ENCODE results near the gene INHBE.

The INHBE gene

DNA sequence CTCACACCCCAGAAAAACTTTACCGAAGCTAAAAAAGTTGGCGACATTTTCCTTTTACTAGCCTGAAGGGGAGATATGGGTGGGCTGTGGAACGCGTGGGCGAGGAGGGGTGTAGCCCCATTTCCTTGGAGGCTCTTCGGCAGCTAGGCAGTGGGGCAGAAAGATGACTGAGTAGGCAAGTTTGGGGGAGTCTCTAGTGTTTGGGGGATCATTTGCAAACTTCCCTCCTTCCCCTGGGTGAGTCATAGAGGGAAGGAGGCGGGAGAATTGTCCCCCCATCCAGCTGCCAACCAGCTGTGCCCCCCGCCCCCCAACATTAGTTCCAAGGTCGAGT is 6.8 kb downstream of the INHBE start:
- DNase-seq: no peak

- peak; percentile 85 for DNase-seq
Observed at GRCh38 chr12:57462251-57462911, 7.3 kb downstream of the INHBE start.

DNA sequence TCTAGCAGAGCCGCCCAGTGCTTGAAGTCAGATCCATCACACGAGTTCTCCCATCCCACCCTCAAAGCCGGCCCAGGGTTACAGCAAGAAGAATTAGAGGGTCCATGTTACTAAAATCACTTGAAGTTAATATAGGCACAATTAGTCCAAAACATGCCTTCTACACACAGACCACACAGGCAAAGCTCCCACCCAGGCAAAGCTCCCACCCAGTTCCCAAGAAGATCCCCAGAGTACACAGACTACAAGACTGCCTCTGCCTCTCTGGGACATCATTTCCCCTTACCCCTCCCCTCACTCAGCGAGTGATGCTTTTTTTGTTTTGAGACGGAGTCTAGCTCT is 7.8 kb downstream of the INHBE start:
- DNase-seq: no peak

GRCh38 chr12:57464569-57464968 is 9.5 kb downstream of the INHBE start:
- DNase-seq: no peak

- DNase-seq: no peak
Observed at GRCh38 chr12:57465030-57465746, 10.1 kb downstream of the INHBE start.

DNA sequence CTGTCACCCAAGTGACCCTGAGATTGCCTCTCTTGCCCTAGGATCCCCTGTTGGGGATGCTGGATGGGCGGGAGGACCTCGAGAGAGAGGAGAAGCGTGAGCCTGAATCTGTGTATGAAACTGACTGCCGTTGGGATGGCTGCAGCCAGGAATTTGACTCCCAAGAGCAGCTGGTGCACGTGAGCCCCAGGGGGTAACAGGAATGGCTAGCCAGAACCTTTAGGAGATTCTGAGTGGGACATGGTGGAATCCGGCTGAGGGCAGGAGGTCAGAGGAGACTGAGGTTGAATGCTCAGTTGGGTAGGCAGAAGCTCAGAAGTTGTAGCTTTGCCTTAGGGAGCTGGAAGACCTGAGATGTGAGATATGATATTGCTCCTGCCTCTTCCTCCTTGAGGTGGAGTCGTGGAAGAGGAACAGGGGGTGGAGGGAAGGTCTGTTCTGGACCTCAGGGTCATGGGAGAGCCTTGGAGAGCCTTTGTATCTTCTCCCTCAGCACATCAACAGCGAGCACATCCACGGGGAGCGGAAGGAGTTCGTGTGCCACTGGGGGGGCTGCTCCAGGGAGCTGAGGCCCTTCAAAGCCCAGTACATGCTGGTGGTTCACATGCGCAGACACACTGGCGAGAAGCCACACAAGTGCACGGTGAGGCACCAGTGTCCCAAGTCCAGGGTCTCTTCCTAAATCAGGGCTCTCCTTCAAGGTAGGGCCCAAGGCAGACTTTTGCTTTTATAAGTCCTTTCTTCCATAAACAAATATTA is 10.8 kb downstream of the INHBE start:
- no peak for DNase-seq

- DNase-seq: no peak
Observed at GRCh38 chr12:57467212-57467874, 12.2 kb downstream of the INHBE start.

- DNase-seq: no peak
Observed at GRCh38 chr12:57467915-57468314, 12.8 kb downstream of the INHBE start.

DNA sequence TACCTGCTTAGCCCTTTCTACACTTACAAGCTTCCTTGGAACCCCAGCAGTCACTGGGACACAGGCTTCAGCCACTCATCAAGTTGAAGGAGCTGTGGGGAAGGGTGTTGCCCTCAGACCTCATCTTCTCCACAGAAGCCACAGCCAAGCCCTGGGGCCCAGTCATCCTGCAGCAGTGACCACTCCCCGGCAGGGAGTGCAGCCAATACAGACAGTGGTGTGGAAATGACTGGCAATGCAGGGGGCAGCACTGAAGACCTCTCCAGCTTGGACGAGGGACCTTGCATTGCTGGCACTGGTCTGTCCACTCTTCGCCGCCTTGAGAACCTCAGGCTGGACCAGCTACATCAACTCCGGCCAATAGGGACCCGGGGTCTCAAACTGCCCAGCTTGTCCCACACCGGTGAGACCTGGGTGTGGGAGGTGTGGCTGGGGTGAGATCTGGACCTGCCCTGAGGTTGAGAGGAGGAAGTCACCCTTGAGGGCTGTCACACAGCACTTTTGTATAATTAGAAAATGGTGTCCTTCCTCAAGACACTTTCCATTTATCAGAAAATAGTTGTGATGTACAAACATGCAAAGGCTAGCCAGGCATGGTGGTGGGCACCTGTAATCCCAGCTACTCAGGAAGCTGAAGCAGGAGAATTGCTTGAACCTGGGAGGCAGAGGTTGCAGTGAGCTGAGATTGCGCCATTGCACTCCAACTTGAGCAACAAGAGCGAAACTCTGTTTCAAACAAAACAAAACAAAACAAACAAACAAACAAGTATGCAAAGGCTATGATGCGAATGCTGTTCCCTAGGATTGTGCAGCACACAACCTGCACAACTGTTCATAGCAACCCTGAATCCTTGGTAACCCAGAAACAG is 14.4 kb downstream of the INHBE start:
- no peak for DNase-seq

DNA sequence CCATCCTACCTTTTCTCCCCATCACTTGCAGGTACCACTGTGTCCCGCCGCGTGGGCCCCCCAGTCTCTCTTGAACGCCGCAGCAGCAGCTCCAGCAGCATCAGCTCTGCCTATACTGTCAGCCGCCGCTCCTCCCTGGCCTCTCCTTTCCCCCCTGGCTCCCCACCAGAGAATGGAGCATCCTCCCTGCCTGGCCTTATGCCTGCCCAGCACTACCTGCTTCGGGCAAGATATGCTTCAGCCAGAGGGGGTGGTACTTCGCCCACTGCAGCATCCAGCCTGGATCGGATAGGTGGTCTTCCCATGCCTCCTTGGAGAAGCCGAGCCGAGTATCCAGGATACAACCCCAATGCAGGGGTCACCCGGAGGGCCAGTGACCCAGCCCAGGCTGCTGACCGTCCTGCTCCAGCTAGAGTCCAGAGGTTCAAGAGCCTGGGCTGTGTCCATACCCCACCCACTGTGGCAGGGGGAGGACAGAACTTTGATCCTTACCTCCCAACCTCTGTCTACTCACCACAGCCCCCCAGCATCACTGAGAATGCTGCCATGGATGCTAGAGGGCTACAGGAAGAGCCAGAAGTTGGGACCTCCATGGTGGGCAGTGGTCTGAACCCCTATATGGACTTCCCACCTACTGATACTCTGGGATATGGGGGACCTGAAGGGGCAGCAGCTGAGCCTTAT is 15.3 kb downstream of the INHBE start:
- DNase-seq: no peak

DNA sequence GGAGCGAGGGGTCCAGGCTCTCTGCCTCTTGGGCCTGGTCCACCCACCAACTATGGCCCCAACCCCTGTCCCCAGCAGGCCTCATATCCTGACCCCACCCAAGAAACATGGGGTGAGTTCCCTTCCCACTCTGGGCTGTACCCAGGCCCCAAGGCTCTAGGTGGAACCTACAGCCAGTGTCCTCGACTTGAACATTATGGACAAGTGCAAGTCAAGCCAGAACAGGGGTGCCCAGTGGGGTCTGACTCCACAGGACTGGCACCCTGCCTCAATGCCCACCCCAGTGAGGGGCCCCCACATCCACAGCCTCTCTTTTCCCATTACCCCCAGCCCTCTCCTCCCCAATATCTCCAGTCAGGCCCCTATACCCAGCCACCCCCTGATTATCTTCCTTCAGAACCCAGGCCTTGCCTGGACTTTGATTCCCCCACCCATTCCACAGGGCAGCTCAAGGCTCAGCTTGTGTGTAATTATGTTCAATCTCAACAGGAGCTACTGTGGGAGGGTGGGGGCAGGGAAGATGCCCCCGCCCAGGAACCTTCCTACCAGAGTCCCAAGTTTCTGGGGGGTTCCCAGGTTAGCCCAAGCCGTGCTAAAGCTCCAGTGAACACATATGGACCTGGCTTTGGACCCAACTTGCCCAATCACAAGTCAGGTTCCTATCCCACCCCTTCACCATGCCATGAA is 16.0 kb downstream of the INHBE start:
- DNase-seq: no peak

DNA sequence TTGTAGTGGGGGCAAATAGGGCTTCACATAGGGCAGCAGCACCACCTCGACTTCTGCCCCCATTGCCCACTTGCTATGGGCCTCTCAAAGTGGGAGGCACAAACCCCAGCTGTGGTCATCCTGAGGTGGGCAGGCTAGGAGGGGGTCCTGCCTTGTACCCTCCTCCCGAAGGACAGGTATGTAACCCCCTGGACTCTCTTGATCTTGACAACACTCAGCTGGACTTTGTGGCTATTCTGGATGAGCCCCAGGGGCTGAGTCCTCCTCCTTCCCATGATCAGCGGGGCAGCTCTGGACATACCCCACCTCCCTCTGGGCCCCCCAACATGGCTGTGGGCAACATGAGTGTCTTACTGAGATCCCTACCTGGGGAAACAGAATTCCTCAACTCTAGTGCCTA is 16.6 kb downstream of the INHBE start:
- DNase-seq: no peak

GRCh38 chr12:57472391-57472790 is 17.3 kb downstream of the INHBE start:
- DNase-seq: no peak

DNA sequence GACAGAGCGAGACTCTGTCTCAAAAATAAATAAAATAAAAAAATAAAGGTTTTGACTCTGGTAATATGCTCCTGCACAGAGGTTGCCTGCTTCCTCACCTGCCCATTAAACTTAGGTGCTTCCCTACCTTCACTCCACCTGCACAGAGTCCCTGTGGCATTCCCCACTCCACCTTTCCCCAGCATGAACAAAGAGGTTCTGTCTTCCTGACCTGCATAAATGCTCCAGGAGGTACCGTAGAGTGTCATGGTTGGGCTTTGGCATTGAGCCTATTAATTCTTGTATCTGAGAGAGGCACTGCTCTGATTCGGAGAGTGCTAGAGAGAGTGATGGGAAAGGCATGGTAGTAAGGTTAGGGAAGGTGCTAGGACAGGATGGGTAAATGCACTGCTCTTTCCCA is 18.3 kb downstream of the INHBE start:
- DNase-seq: no peak

DNA sequence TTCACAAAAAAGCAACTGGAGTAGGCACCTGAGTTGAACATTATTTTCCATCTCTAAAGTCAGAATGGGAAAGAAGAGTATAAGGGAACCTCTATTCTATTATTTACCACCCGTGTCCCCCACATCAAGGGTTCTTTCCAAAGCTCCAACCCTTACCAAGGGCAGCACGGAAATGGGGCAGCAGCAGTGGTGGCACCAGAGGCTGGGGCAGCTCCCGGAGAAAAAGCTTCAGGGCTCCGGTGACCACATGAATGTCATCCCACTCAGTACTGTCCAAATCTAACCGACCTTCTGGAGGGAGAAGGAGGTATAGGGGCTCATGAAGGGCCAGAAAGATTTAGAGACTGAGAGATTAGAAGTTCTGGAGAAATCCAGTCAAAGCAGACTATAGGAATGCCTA is 18.8 kb downstream of the INHBE start:
- DNase-seq: no peak

DNA sequence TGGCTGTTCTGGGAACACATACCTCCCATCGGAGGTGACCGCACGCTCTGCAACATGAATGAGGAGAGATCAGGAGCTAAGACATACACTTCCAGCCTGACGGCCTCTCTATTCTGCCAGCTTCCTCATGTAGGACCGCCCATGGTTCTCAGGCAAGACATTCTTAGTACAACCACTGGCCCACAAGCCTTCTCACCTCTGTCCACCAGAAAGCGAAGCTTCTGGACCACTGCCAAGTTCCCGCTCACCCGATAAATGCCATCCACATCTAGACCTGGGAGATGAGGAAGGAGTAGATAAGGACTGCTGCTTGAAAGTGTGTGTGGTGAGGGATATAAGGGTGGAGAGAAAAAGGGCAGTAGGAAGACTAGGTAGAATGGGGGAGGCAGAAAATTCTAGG is 19.3 kb downstream of the INHBE start:
- DNase-seq: no peak

GRCh38 chr12:57474862-57475261 is 19.8 kb downstream of the INHBE start:
- no peak for DNase-seq

GRCh38 chr12:57475271-57476161 is 20.4 kb downstream of the INHBE start:
- DNase-seq: no peak

DNA sequence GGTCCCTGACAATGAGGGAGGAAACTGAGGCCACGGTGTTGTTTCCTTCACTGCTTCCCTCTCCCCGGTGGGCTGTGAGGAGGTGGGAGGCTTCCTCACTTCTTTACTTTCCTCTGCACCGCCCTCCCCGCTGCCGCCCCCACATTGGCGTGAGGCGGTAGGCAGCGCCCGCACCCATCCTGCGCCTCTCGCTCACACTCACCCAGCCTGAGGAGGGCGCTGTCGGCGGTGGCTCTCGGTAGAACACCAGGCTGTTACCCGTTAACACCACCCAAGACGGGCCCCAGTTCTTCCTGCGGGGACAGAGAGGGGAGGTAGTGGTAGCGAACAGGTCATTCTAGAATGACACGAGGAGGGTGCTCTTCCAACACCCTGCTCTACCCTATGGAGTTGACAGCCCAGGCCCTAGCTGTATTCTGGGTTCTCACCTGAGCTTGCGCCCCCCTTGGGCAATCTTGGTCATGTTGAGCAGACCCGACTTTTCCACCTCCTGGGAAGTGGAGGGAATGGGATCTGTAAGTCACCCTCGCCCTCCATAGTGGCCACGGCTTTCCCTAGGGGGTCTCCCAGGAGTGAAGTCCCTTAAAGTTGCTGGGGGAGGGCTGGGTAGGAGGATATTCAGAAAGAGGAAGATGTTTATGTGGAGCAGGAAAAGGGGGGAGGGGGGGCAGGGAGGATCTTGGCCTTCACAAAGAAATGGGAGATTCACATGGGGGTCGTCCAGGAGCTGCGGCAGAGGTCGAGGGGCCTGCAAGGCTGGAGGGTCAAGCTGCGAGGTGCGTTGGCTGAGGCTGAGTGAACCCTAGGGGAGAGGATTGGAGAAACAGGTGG is 21.3 kb downstream of the INHBE start:
- DNase-seq: peak; percentile 63

All from activated CD4-positive, CD25-positive, alpha-beta regulatory T cell treated with anti-CD3 and anti-CD28 coated beads, Interleukin-2, amount 50 U/mL, for 72 hours (primary cell).